Right lobe of liver (tissue), 6 donors: ENCODE measurements around the gene RASSF5. TPM values are rescaled to one million over a fixed set of nuclear protein-coding genes. Genes with fewer than 3 reads are reported as not detected.

Source experiments
- ATAC-seq, 4 donors: fragments of 200-7000 bp; cut with Tn5 transposase; one replicate each; pipeline ENCODE4 v1.9.1; 2020; ENCODE audit warnings: mild to moderate bottlenecking in 4 of 4, moderate library complexity in 4 of 4
- DNase-seq, 3 donors: peaks; one replicate each; pipeline ENCODE4 v3.0.0-alpha.2; 2020
- H3K27ac ChIP-seq, 3 donors: fragments of 200-600 bp; one replicate each; pipeline ENCODE4 v1.8.0; 2022
- H3K27me3 ChIP-seq, 2 donors: fragments of 200-600 bp; one replicate each; pipeline ENCODE4 v1.8.0; 2022
- H3K36me3 ChIP-seq, 4 donors: fragments of 200-600 bp; sonication (generic) in 1 of 4; one replicate each; pipeline versions ENCODE4 v1.5.1 to v1.8.0; 2017 to 2022; ENCODE audit warnings: control low read depth in 1 of 4
- H3K4me1 ChIP-seq, 4 donors: fragments of 200-600 bp; sonication (generic) in 1 of 4; one replicate each; pipeline versions ENCODE4 v1.5.1 to v1.8.0; 2017 to 2022; ENCODE audit warnings: control low read depth in 1 of 4
- H3K4me3 ChIP-seq, 3 donors: fragments of 200-600 bp; one replicate each; pipeline ENCODE4 v1.8.0; 2022
- H3K9me3 ChIP-seq, 4 donors: fragments of 200-600 bp; sonication (generic) in 1 of 4; one replicate each; pipeline versions ENCODE4 v1.5.1 to v1.8.0; 2017 to 2022; ENCODE audit warnings: control low read depth in 1 of 4
- POLR2A ChIP-seq: fragments of 450-650 bp; IDR thresholded peaks from one replicate; pipeline ENCODE4 v1.6.1; 2017; ENCODE audit warnings: antibody characterized with exemption, mild to moderate bottlenecking
- WGBS: methylation state at CpG from one replicate; pipeline ENCODE4 v1.1.6; 2018; ENCODE audit warnings: low coverage, low lambda C conversion rate; ENCODE audit not compliant: insufficient coverage; ENCODE audit errors: missing lambda C conversion rate; 5-methylcytosine and 5-hydroxymethylcytosine counted together
- intact Hi-C, 2 donors: fragments of 100-400 bp; cut with DNase I; formaldehyde crosslinking; loops; one replicate each; pipeline versions ENCODE4 v1.11.2 to v1.14.1; 2022
- total RNA-seq, 6 experiments: library from RNA; depleted of rRNA in 2 of 6; stranded (reverse); fragments of >200 nt in 2 of 6; fragmentation: NEBNext Ultra II Directional in 3 of 6; extraction: Animal tissue kit (Norgen Biotek cat#: 25700) in 3 of 6; gene quantifications; one replicate each; pipeline versions ENCODE4 v1.1.0 to v1.2.4, GENCODE V29; 2016 to 2023
- TF ChIP-seq, protein P1 (sequence below), 4 donors: fragments of 200-600 bp in 3 of 4; fragments of 450-650 bp in 1 of 4; IDR thresholded peaks; one replicate each; pipeline versions ENCODE4 v1.5.1 to v1.8.0; 2016 to 2022; ENCODE audit warnings: antibody characterized with exemption in 4 of 4, mild to moderate bottlenecking in 2 of 4
- donor health status: DM: no; HTN: yes; CAD: no.
- donor health status: DM: no; HTN: no; CAD: no.
- donor health status: DM: no; HTN: no; CAD: no.
- donor health status: DM: no; HTN: yes; CAD: no.
- donor health status: DM: no; HTN: yes; CAD: no.

The RASSF5 gene
- total RNA-seq, 6 experiments from 2014 or later: 8.1 to 18.8 (median 12.6) TPM

DNA sequence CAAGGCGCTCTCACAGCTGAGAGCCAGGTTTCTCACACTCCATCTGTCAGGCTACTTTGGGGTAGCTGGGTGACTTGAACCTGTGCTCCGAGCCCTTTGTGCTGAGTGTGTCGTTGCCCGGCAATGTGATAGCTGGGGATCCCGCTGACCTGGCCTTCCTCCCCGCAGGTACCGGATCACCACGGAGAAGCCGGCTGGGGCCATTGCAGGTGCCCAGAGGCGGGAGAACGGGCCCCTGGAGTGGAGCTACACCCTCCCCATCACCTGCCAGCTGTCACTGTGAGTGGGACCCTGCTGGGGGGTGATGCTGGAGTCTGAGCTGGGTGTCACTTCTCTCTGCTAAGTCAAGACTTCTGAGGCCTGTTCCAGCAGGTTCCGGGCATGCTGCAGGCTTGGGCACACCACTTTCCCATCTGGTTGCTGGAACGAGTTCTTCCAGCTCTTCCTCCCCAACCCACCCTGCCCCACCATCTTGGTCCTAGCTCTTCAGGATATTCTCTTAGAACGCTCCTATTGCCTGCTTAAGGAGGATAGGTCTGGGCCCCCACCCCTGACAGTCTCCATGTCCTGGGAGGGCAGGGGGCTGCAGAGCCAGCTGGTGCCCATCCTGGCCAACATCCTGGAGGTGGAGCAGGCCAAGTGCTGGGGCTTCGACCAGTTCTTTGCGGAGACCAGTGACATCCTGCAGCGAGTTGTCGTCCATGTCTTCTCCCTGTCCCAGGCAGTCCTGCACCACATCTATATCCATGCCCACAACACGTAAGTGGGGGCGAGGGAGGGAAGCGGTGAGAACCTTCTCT is 29.6 kb upstream of the RASSF5 start:
- peak in 1 of 3 donors; percentile 49 for DNase-seq
- intact Hi-C loops: loop anchor here in 1 of 2 donors (10.0 kb wide), 1 partner anchor 437 kb away; no protein-coding TSS in a partner anchor

DNA sequence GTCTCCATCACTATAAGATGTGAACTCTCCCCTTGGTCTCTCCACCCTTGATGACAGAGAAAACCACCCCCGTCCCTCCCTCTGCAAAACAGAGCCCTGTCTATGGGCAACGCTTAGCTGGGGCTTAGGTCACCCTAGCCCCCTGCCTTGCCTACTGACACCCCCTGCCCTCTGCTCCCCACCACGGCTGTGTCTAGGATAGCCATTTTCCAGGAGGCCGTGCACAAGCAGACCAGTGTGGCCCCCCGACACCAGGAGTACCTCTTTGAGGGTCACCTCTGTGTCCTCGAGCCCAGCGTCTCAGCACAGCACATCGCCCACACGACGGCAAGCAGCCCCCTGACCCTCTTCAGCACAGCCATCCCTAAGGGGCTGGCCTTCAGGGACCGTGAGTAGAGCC is 28.6 kb upstream of the RASSF5 start:
- peak in 1 of 3 donors; percentile 31 for DNase-seq
- H3K36me3 ChIP-seq: no peaks in the 10 kb centered on the region
- intact Hi-C loops: loop anchor here in 1 of 2 donors (10.0 kb wide), 1 partner anchor 436 kb away; no protein-coding TSS in a partner anchor

More for the DNA sequence above, 29.6 kb upstream of the RASSF5 start:
- Histone ChIP-seq H3K27ac (no peak overlapping the region), H3K36me3 (no peaks in the 10 kb centered on the region), H3K4me1 (no peaks in the 10 kb centered on the region), H3K4me3 (no peak overlapping the region), H3K9me3 (no peaks in the 10 kb centered on the region), H3K27me3 (no peaks in the 10 kb centered on the region)
- ATAC-seq: no peak
- 90% methylated on average over 3 of the region's 21 CpGs for WGBS
- TF ChIP-seq, protein P1, sequence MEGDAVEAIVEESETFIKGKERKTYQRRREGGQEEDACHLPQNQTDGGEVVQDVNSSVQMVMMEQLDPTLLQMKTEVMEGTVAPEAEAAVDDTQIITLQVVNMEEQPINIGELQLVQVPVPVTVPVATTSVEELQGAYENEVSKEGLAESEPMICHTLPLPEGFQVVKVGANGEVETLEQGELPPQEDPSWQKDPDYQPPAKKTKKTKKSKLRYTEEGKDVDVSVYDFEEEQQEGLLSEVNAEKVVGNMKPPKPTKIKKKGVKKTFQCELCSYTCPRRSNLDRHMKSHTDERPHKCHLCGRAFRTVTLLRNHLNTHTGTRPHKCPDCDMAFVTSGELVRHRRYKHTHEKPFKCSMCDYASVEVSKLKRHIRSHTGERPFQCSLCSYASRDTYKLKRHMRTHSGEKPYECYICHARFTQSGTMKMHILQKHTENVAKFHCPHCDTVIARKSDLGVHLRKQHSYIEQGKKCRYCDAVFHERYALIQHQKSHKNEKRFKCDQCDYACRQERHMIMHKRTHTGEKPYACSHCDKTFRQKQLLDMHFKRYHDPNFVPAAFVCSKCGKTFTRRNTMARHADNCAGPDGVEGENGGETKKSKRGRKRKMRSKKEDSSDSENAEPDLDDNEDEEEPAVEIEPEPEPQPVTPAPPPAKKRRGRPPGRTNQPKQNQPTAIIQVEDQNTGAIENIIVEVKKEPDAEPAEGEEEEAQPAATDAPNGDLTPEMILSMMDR (IDR thresholded peaks at IDR 0.05): no peak
- TF ChIP-seq POLR2A: no peak

DNA sequence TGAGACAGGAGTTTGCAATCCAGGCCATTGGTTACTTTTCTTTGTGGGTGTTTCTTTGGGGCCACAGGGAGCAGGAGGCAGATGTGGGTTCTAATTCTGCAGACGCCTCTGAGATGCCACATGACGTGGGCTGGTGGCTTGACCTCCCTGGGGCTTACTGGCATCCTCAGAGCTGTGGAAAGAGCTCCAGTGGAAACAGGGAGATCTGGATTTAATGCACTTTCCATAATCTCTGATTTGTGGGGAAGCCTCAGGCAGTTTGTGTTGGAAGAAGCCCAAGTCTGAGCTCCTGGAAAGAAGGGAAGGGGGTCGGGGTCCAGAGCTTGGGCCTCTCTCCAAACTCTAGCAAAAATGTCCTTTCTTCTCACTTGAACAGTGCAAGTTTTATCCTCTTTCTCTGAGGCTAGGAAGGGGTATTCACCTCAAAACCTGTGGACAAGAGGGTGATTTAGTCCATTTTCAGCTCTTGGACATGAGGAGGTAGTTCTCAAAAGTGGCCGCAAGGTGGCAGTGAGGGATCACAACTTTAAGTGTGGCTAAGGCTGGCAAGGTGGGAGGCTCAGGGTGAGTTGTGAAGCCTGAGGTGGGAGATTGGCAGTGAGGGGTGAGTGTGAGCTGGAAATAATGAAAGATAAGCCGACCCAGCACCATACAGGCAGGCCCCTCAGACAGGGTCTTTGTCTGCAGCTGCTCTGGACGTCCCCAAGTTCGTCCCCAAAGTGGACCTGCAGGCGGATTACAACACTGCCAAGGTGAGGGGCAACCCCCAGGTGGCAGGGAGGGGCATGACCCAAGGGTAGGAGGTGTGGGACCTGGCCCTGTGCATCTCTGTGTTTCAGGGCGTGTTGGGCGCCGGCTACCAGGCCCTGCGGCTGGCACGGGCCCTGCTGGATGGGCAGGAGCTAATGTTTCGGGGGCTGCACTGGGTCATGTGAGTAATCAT is 27.9 kb upstream of the RASSF5 start:
- intact Hi-C loops: loop anchor here in 1 of 2 donors (10.0 kb wide), 1 partner anchor 435 kb away; no protein-coding TSS in a partner anchor
- Histone ChIP-seq H3K27me3 (no peaks in the 10 kb centered on the region), H3K4me1 (no peaks in the 10 kb centered on the region), H3K4me3 (no peak overlapping the region), H3K36me3 (no peaks in the 10 kb centered on the region), H3K27ac (no peak overlapping the region), H3K9me3 (no peaks in the 10 kb centered on the region)
- peak; percentile 58 to 65 (median 64) for DNase-seq
- TF ChIP-seq POLR2A: no peak
- TF ChIP-seq, protein P1 (IDR thresholded peaks at IDR 0.05): peak; percentile 69 to 77 (median 74)
- 63% methylated on average over 9 of the region's 14 CpGs for WGBS
- peak; percentile 62 to 86 (median 80) for ATAC-seq

More for the DNA sequence above, 28.6 kb upstream of the RASSF5 start:
- Histone ChIP-seq H3K27ac (no peak overlapping the region), H3K27me3 (no peaks in the 10 kb centered on the region), H3K9me3 (no peaks in the 10 kb centered on the region), H3K4me1 (no peaks in the 10 kb centered on the region), H3K4me3 (no peak overlapping the region)
- TF ChIP-seq, protein P1 (IDR thresholded peaks at IDR 0.05): no peak
- no peak for TF ChIP-seq POLR2A
- WGBS: 79% methylated on average over 6 of the region's 11 CpGs
- no peak for ATAC-seq

DNA sequence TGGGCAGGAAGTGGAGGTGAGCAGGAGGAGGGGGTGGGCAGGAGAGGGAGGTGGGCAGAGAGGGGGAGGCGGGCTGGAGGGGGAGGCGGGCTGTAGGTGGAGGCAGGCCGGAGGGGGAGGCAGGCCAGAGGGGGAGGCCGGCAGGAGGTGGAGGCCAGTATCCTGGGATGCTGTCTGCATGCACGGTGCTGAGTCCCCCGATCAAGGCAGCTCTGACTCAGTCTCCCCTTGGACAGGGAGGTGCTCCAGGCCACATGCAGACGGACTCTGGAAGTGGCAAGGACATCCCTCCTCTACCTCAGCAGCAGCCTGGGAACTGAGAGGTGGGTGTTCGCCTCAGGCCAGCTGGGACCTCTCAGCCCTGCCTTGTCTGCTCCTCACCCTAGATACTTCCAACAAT is 27.1 kb upstream of the RASSF5 start:
- Histone ChIP-seq H3K27me3 (no peaks in the 10 kb centered on the region), H3K9me3 (no peaks in the 10 kb centered on the region), H3K36me3 (no peaks in the 10 kb centered on the region), H3K27ac (no peak overlapping the region), H3K4me3 (no peak overlapping the region), H3K4me1 (no peaks in the 10 kb centered on the region)
- ATAC-seq (no peak), DNase-seq (peak in 1 of 3 donors; percentile 37)
- TF ChIP-seq POLR2A: no peak
- TF ChIP-seq, protein P1 (IDR thresholded peaks at IDR 0.05): no peak
- 70% methylated on average over 2 of the region's 8 CpGs for WGBS
- intact Hi-C loops: no loop called here
